GM20000 (cell line): ENCODE results near the gene CENPA.

Source experiments
- DNase-seq: peaks from one replicate; pipeline ENCODE4 v3.0.0; 2012; ENCODE audit warnings: low spot score
- TF ChIP-seq, protein P1 (sequence below): IDR thresholded peaks from 2 replicates; pipeline ENCODE4 v1.5.1; 2012; ENCODE audit warnings: mild to moderate bottlenecking, control low read depth; ENCODE audit errors: extremely low read depth, missing control alignments

Gene CENPA

DNA sequence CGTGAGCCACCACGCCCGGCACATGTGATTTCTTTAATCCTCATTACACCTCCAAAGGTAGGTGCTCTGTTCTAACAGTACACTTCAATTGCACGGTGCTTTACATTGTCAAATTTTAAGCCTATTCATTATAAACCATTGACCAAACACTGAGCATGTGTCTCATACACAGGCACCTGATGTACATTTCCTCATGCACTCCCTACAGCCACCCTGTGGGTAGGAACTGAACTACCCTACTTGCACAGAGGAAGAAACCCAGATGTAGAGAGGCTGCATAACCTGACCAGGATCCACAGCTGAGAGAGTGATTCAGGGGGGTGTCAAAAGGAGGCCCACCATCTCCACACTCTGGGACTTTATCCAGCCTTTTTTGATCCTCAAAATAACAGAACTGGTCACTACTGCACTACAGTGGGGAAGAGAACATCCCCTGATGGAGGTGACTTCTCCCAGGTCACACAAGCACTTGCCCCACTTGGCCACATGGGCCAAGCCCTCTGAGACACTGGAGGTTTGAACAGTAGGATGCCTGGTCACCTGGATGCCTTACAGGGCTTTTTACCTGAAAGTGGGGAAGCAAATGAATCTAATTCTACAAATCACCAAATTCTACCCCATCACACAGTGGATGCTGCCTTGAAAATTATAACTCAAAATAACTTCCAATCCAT is 55.2 kb downstream of the CENPA start:
- no peak for DNase-seq
- TF ChIP-seq, protein P1, sequence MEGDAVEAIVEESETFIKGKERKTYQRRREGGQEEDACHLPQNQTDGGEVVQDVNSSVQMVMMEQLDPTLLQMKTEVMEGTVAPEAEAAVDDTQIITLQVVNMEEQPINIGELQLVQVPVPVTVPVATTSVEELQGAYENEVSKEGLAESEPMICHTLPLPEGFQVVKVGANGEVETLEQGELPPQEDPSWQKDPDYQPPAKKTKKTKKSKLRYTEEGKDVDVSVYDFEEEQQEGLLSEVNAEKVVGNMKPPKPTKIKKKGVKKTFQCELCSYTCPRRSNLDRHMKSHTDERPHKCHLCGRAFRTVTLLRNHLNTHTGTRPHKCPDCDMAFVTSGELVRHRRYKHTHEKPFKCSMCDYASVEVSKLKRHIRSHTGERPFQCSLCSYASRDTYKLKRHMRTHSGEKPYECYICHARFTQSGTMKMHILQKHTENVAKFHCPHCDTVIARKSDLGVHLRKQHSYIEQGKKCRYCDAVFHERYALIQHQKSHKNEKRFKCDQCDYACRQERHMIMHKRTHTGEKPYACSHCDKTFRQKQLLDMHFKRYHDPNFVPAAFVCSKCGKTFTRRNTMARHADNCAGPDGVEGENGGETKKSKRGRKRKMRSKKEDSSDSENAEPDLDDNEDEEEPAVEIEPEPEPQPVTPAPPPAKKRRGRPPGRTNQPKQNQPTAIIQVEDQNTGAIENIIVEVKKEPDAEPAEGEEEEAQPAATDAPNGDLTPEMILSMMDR: no peak

DNA sequence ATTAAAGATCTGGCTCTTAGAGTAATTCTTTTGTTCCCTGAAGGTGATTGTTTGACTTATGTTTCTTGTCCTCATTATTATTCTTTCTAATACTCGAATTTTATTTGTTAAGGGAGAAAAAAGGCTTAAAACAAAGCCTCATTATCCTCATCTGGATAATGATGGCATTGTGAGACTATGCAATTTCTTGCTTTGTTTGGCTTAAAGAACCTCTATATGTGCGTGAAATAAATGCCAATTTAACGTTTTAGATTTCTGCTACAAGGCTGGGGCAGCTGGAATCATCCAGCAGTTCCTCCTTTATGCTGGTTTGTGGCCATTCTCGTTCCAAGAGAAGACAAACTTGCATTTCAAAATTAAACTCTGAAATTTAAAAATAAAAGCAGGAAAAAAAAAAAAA is 57.2 kb downstream of the CENPA start:
- TF ChIP-seq, protein P1: no peak

More for the DNA sequence above, 57.2 kb downstream of the CENPA start:
- no peak for DNase-seq
